Measurements from ENCODE around the gene CRYBG2. TPM values are rescaled to one million over a fixed set of nuclear protein-coding genes. Genes with fewer than 3 reads are reported as not detected.
"Not testable (repeated sequence)": the region's sequence is repeated elsewhere in the genome, so short reads cannot be mapped to it uniquely, and the experiment has no call there.

The CRYBG2 gene
- total and polyA plus RNA-seq, 10 donors: 0.87 to 3.4 (median 1.2) TPM; not detected in 5

- H3K27me3 ChIP-seq (replicated peaks in 1 of 7): no peaks in the 10 kb centered on the region
- 26 to 37% (median 31%) methylated on average over 10 to 12 of the region's 12 CpGs for WGBS, 5 donors
- DNase-seq: peak; percentile 87
- intact Hi-C loops (cut with DNase I; ENCODE audit: low total_unique reads): no loop called here
- no peaks in the 10 kb centered on the region for H3K9me3 ChIP-seq
- H3K4me3 ChIP-seq: peak within 1 kb of the TSS; percentile 52 to 85 (median 64)
- TF ChIP-seq POLR2AphosphoS5 (IDR thresholded peaks at IDR 0.05) (peak; percentile 51 to 95 (median 64)), POLR2A (IDR thresholded peaks at IDR 0.05) (peak in 2 of 3 donors; percentile 49 to 67), CTCF (IDR thresholded peaks at IDR 0.05 in 8 of 11, conservative IDR thresholded peaks at IDR 0.05 in 3 of 11) (no peak)
- H3K36me3 ChIP-seq: peaks cover 0 to 30% (median 7%) of the 10 kb centered on the region in 6 donors
- peak within 1 kb of the TSS; percentile 57 to 92 (median 84) for H3K27ac ChIP-seq
- peaks cover 34 to 99% (median 87%) of the 10 kb centered on the region in 6 donors for H3K4me1 ChIP-seq
Observed at GRCh38 chr1:26317612-26318337, 36.2 kb downstream of the CRYBG2 start, which contains the start of gene CD52. Gene CD52, plus strand, starts transcription at chr1:26317958. Its CDS starts 60 bp downstream, at chr1:26318018.

GRCh38 chr1:26317146-26317545, 36.8 kb downstream of the CRYBG2 start:
- H3K4me1 ChIP-seq: peaks cover 33 to 97% (median 83%) of the 10 kb centered on the region in 6 donors

GRCh38 chr1:26315874-26316850, 37.8 kb downstream of the CRYBG2 start:
- no peaks in the 10 kb centered on the region for H3K9me3 ChIP-seq
- H3K36me3 ChIP-seq: peaks cover 0 to 15% (median under 1%) of the 10 kb centered on the region in 6 donors
- TF ChIP-seq POLR2AphosphoS5 (IDR thresholded peaks at IDR 0.05) (no peak), CTCF (IDR thresholded peaks at IDR 0.05 in 8 of 11, conservative IDR thresholded peaks at IDR 0.05 in 3 of 11) (no peak), POLR2A (IDR thresholded peaks at IDR 0.05) (no peak)
- peak overlapping the region; percentile 51 to 92 (median 84) for H3K27ac ChIP-seq
- peaks cover 23 to 87% (median 73%) of the 10 kb centered on the region in 6 donors for H3K4me1 ChIP-seq
- WGBS, 5 donors: 68 to 73% (median 71%) methylated on average over 8 of the region's 8 CpGs
- H3K27me3 ChIP-seq (replicated peaks in 1 of 7): no peaks in the 10 kb centered on the region
- peak overlapping the region in 2 of 8 donors; percentile 73 to 85 for H3K4me3 ChIP-seq
- intact Hi-C loops (cut with DNase I; ENCODE audit: low total_unique reads): no loop called here
- DNase-seq: no peak

More at GRCh38 chr1:26317146-26317545, 36.8 kb downstream of the CRYBG2 start:
- no peak for DNase-seq
- intact Hi-C loops (cut with DNase I; ENCODE audit: low total_unique reads): no loop called here
- Histone ChIP-seq H3K27ac (peak overlapping the region; percentile 57 to 92 (median 84)), H3K36me3 (peaks cover 0 to 24% (median 6%) of the 10 kb centered on the region in 6 donors), H3K9me3 (no peaks in the 10 kb centered on the region), H3K27me3 (replicated peaks in 1 of 7) (no peaks in the 10 kb centered on the region), H3K4me3 (peak overlapping the region in 7 of 8 donors; percentile 52 to 85 (median 67))
- TF ChIP-seq POLR2A (IDR thresholded peaks at IDR 0.05): no peak
- WGBS, 5 donors: 50 to 63% (median 60%) methylated on average over 2 of the region's 2 CpGs

GRCh38 chr1:26314501-26314900, 39.4 kb downstream of the CRYBG2 start:
- Histone ChIP-seq H3K36me3 (no peaks in the 10 kb centered on the region), H3K4me3 (no peak overlapping the region), H3K9me3 (no peaks in the 10 kb centered on the region), H3K4me1 (peaks cover 16 to 71% (median 56%) of the 10 kb centered on the region in 6 donors), H3K27me3 (replicated peaks in 1 of 7) (no peaks in the 10 kb centered on the region), H3K27ac (peak overlapping the region in 6 of 8 donors; percentile 17 to 92 (median 87))
- intact Hi-C loops (cut with DNase I; ENCODE audit: low total_unique reads): no loop called here
- 79 to 91% (median 83%) methylated on average over 5 of the region's 5 CpGs for WGBS, 5 donors
- no peak for TF ChIP-seq POLR2A (IDR thresholded peaks at IDR 0.05)
- no peak for TF ChIP-seq CTCF (IDR thresholded peaks at IDR 0.05 in 8 of 11, conservative IDR thresholded peaks at IDR 0.05 in 3 of 11)
- no peak for TF ChIP-seq POLR2AphosphoS5 (IDR thresholded peaks at IDR 0.05)
- DNase-seq: no peak

- 71 to 82% (median 81%) methylated on average over 21 of the region's 21 CpGs for WGBS, 5 donors
- H3K4me3 ChIP-seq: peak overlapping the region in 1 of 8 donors; percentile 26
- H3K9me3 ChIP-seq; intact Hi-C loops (cut with DNase I; ENCODE audit: low total_unique reads); H3K36me3 ChIP-seq; H3K27me3 ChIP-seq (replicated peaks in 1 of 7); DNase-seq: not testable (repeated sequence)
- H3K27ac ChIP-seq: peak overlapping the region; percentile 48 to 92 (median 82)
- peaks cover 11 to 65% (median 34%) of the 10 kb centered on the region in 6 donors for H3K4me1 ChIP-seq
Observed at GRCh38 chr1:26307966-26308899, 45.7 kb downstream of the CRYBG2 start.

Data from spleen (tissue), 11 donors.